ENCODE results near the gene SAMD11.
"Not testable (repeated sequence)": the region's sequence is repeated elsewhere in the genome, so short reads cannot be mapped to it uniquely, and the experiment has no call there.

The SAMD11 gene

GRCh38 chr1:890661-891060, 33.1 kb upstream of the SAMD11 start:
- no peak for DNase-seq (ENCODE audit: low read depth in 1 of 2, low spot score in 1 of 2)
- no peaks in the 10 kb centered on the region for H3K27me3 ChIP-seq (ENCODE audit: insufficient read depth, poor library complexity, severe bottlenecking)
- TF ChIP-seq GABPA (IDR thresholded peaks at IDR 0.05; ENCODE audit: low read depth) (no peak), POLR2AphosphoS5 (IDR thresholded peaks at IDR 0.05; ENCODE audit: low read depth) (no peak), SPI1 (IDR thresholded peaks at IDR 0.05; ENCODE audit: borderline replicate concordance, low read depth) (no peak), REST (IDR thresholded peaks at IDR 0.05; ENCODE audit: insufficient replicate concordance, low read depth) (no peak), CTCF (IDR thresholded peaks at IDR 0.05; ENCODE audit: insufficient read depth, low read length) (no peak)

GRCh38 chr1:897226-897625, 26.5 kb upstream of the SAMD11 start:
- no peak overlapping the region for H3K4me3 ChIP-seq (replicated peaks; ENCODE audit: insufficient read depth, low read length)
- TF ChIP-seq SPI1 (IDR thresholded peaks at IDR 0.05; ENCODE audit: borderline replicate concordance, low read depth) (peak; percentile 18; the same call in 1 of the 2 replicates), GABPA (IDR thresholded peaks at IDR 0.05; ENCODE audit: low read depth) (no peak)
- DNase-seq (ENCODE audit: low read depth in 1 of 2, low spot score in 1 of 2), result no peak
- no peak overlapping the region for H3K27ac ChIP-seq (replicated peaks)
- H3K27me3 ChIP-seq (ENCODE audit: insufficient read depth, poor library complexity, severe bottlenecking), result peaks cover 13% of the 10 kb centered on the region

More at GRCh38 chr1:890661-891060, 33.1 kb upstream of the SAMD11 start:
- H3K27ac ChIP-seq (replicated peaks), result no peak overlapping the region
- H3K4me3 ChIP-seq (replicated peaks; ENCODE audit: insufficient read depth, low read length), result no peak overlapping the region

GRCh38 chr1:897951-898350, 25.8 kb upstream of the SAMD11 start:
- not testable (repeated sequence) for DNase-seq (ENCODE audit: low read depth in 1 of 2, low spot score in 1 of 2); H3K27ac ChIP-seq (replicated peaks); H3K4me3 ChIP-seq (replicated peaks; ENCODE audit: insufficient read depth, low read length)
- H3K27me3 ChIP-seq (ENCODE audit: insufficient read depth, poor library complexity, severe bottlenecking), result peaks cover 13% of the 10 kb centered on the region

- no peak overlapping the region for H3K27ac ChIP-seq (replicated peaks)
- no peak overlapping the region for H3K4me3 ChIP-seq (replicated peaks; ENCODE audit: insufficient read depth, low read length)
- peaks cover 13% of the 10 kb centered on the region for H3K27me3 ChIP-seq (ENCODE audit: insufficient read depth, poor library complexity, severe bottlenecking)
- TF ChIP-seq POLR2AphosphoS5 (IDR thresholded peaks at IDR 0.05; ENCODE audit: low read depth) (no peak), SPI1 (IDR thresholded peaks at IDR 0.05; ENCODE audit: borderline replicate concordance, low read depth) (no peak), GABPA (IDR thresholded peaks at IDR 0.05; ENCODE audit: low read depth) (no peak), REST (IDR thresholded peaks at IDR 0.05; ENCODE audit: insufficient replicate concordance, low read depth) (no peak), CTCF (IDR thresholded peaks at IDR 0.05; ENCODE audit: insufficient read depth, low read length) (no peak)
- no peak for DNase-seq (ENCODE audit: low read depth in 1 of 2, low spot score in 1 of 2)
These were observed 23.9 kb upstream of the SAMD11 start for GRCh38 chr1:899636-900317.
